Lung (tissue), 12 donors: ENCODE results near the gene CENPE. TPM values are rescaled to one million over a fixed set of nuclear protein-coding genes. Genes with fewer than 3 reads are reported as not detected.

ENCODE experiments used
- ATAC-seq: fragments of 200-7000 bp; cut with Tn5 transposase; one replicate; pipeline ENCODE4 v1.9.1; 2020; ENCODE audit warnings: moderate number of reproducible peaks; ENCODE audit not compliant: insufficient read depth, low FRiP score
- DNase-seq, 3 donors: peaks; one replicate each; pipeline ENCODE4 v3.0.0-alpha.2; 2013 to 2017
- H3K27ac ChIP-seq, 2 donors: one replicate each; pipeline ENCODE4 v1.5.1; 2013; ENCODE audit warnings: mild to moderate bottlenecking in 2 of 2, moderate library complexity in 2 of 2, control low read depth in 1 of 2, inconsistent platforms in 1 of 2, low read depth in 1 of 2, low read length in 1 of 2
- H3K27me3 ChIP-seq, 3 donors: one replicate each; pipeline ENCODE4 v1.5.1; 2013; ENCODE audit warnings: low read length in 2 of 3; ENCODE audit not compliant: control insufficient read depth in 3 of 3, insufficient read depth in 3 of 3
- H3K36me3 ChIP-seq, 4 donors: one replicate each; pipeline ENCODE4 v1.5.1; 2013; ENCODE audit warnings: low read length in 4 of 4, mild to moderate bottlenecking in 1 of 4, moderate library complexity in 1 of 4; ENCODE audit not compliant: control insufficient read depth in 4 of 4, insufficient read depth in 4 of 4
- H3K4me1 ChIP-seq, 5 donors: one replicate each; pipeline ENCODE4 v1.5.1; 2013; ENCODE audit warnings: low read length in 5 of 5, mild to moderate bottlenecking in 2 of 5, moderate library complexity in 1 of 5; ENCODE audit not compliant: control insufficient read depth in 5 of 5, insufficient read depth in 5 of 5
- H3K4me3 ChIP-seq: one replicate; pipeline ENCODE4 v1.5.1; 2013; ENCODE audit warnings: mild to moderate bottlenecking, control low read depth, moderate library complexity
- H3K9ac ChIP-seq, 2 donors: one replicate each; pipeline ENCODE4 v1.5.1; 2013; ENCODE audit warnings: low read length in 2 of 2, control low read depth in 1 of 2; ENCODE audit not compliant: insufficient read depth in 1 of 2
- H3K9me3 ChIP-seq, 4 donors: one replicate each; pipeline ENCODE4 v1.5.1; 2013; ENCODE audit warnings: low read length in 3 of 4, mild to moderate bottlenecking in 1 of 4, moderate library complexity in 1 of 4; ENCODE audit not compliant: control insufficient read depth in 4 of 4, insufficient read depth in 3 of 4
- CTCF ChIP-seq: IDR thresholded peaks from 2 replicates; pipeline ENCODE4 v1.5.1; 2012; ENCODE audit warnings: mild to moderate bottlenecking; ENCODE audit errors: control extremely low read depth, extremely low read depth
- WGBS, 2 donors: extraction: QIAGEN DNeasy Blood & Tissue Kit; methylation state at CpG; one replicate each; pipeline ENCODE4 v1.1.7; 2013; 5-methylcytosine and 5-hydroxymethylcytosine counted together
- polyA plus RNA-seq, 2 donors: library from polyadenylated mRNA; stranded (reverse); fragments of 200-250 nt; gene quantifications; one replicate each; pipeline ENCODE4 v1.2.1, GENCODE V29; 2013
- total RNA-seq, 2 donors: library from RNA; depleted of rRNA in 1 of 2; stranded (reverse); fragments of >200 nt in 1 of 2; gene quantifications; one replicate each; pipeline ENCODE4 v1.2.1, GENCODE V29; 2014 to 2021
- donor health status: control.
- donor health status: control.
- donor health status: Bipolar disorder and iron deficiency.
- donor health status: healthy.
- donor health status: DM: yes; HTN: yes; CAD: no.

CENPE gene
- total and polyA plus RNA-seq, 4 donors = 0.28 to 6.5 (median 0.85) TPM

GRCh38 chr4:103168993-103169392, 29.1 kb downstream of the CENPE start:
- Histone ChIP-seq H3K9ac (no peak overlapping the region), H3K9me3 (peaks cover 0 to 12% (median 6%) of the 10 kb centered on the region in 4 donors), H3K27me3 (no peaks in the 10 kb centered on the region), H3K27ac (no peak overlapping the region), H3K4me1 (no peaks in the 10 kb centered on the region), H3K4me3 (no peak overlapping the region), H3K36me3 (peaks cover 0 to 20% (median 7%) of the 10 kb centered on the region in 4 donors)
- DNase-seq (no peak), ATAC-seq (no peak)
- TF ChIP-seq CTCF = no peak
- 97 to 98% methylated on average over 1 of the region's 1 CpG for WGBS, 2 donors

- no peaks in the 10 kb centered on the region for H3K9me3 ChIP-seq
- H3K27me3 ChIP-seq = no peaks in the 10 kb centered on the region
- no peak overlapping the region for H3K27ac ChIP-seq
- TF ChIP-seq CTCF = no peak
- H3K4me3 ChIP-seq = no peak overlapping the region
- WGBS, 2 donors = 95 to 100% methylated on average over 2 of the region's 2 CpGs
- H3K36me3 ChIP-seq = peaks cover 0 to 8% (median 0%) of the 10 kb centered on the region in 4 donors
- no peaks in the 10 kb centered on the region for H3K4me1 ChIP-seq
- no peak overlapping the region for H3K9ac ChIP-seq
- ATAC-seq (no peak), DNase-seq (no peak)
These were observed 36.0 kb downstream of the CENPE start for GRCh38 chr4:103162176-103162575.

GRCh38 chr4:103158760-103159159, 39.4 kb downstream of the CENPE start:
- H3K4me3 ChIP-seq = no peak overlapping the region
- H3K9me3 ChIP-seq = no peaks in the 10 kb centered on the region
- no peak for TF ChIP-seq CTCF
- no peak overlapping the region for H3K27ac ChIP-seq
- no peaks in the 10 kb centered on the region for H3K4me1 ChIP-seq
- no peak for ATAC-seq
- H3K27me3 ChIP-seq = no peaks in the 10 kb centered on the region
- 93% methylated on average over 4 of the region's 4 CpGs for WGBS, 2 donors
- DNase-seq = no peak
- H3K9ac ChIP-seq = no peak overlapping the region
- peaks cover 0 to 15% (median 5%) of the 10 kb centered on the region in 4 donors for H3K36me3 ChIP-seq

GRCh38 chr4:103156106-103156505, 42.0 kb downstream of the CENPE start:
- Histone ChIP-seq H3K4me3 (no peak overlapping the region), H3K9me3 (no peaks in the 10 kb centered on the region), H3K4me1 (no peaks in the 10 kb centered on the region), H3K9ac (no peak overlapping the region), H3K27me3 (no peaks in the 10 kb centered on the region), H3K27ac (no peak overlapping the region), H3K36me3 (peaks cover 0 to 15% (median 7%) of the 10 kb centered on the region in 4 donors)
- TF ChIP-seq CTCF = no peak
- DNase-seq (no peak), ATAC-seq (no peak)
- WGBS, 2 donors = 51 to 85% methylated on average over 3 of the region's 3 CpGs
